Uterus (tissue), 4 donors: ENCODE measurements around the gene HLA-B. TPM values are rescaled to one million over a fixed set of nuclear protein-coding genes. Genes with fewer than 3 reads are reported as not detected.
"Not testable (repeated sequence)": the region's sequence is repeated elsewhere in the genome, so short reads cannot be mapped to it uniquely, and the experiment has no call there.

Experiments used
- DNase-seq, 2 donors: peaks; one replicate each; pipeline ENCODE4 v3.0.0-alpha.2; 2019 to 2020
- H3K27ac ChIP-seq, 2 donors: fragments of 200-600 bp; sonication (generic); 1 replicate in 1 of 2; 2 replicates in 1 of 2; pipeline ENCODE4 v1.5.1; 2016 to 2018
- H3K27me3 ChIP-seq, 2 donors: fragments of 200-600 bp; sonication (generic); one replicate each; pipeline ENCODE4 v1.5.1; 2018 to 2019; ENCODE audit warnings: control low read depth in 1 of 2
- H3K36me3 ChIP-seq, 2 donors: fragments of 200-600 bp; sonication (generic); one replicate each; pipeline ENCODE4 v1.5.1; 2019; ENCODE audit warnings: control low read depth in 1 of 2
- H3K4me1 ChIP-seq, 2 donors: fragments of 200-600 bp; sonication (generic); one replicate each; pipeline ENCODE4 v1.5.1; 2018 to 2019; ENCODE audit warnings: control low read depth in 1 of 2
- H3K4me3 ChIP-seq, 2 donors: fragments of 200-600 bp; sonication (generic); 1 replicate in 1 of 2; 2 replicates in 1 of 2; pipeline ENCODE4 v1.5.1; 2018 to 2019; ENCODE audit warnings: mild to moderate bottlenecking in 1 of 2
- H3K9me3 ChIP-seq, 2 donors: fragments of 200-600 bp; sonication (generic); one replicate each; pipeline ENCODE4 v1.5.1; 2019; ENCODE audit warnings: control low read depth in 1 of 2
- POLR2A ChIP-seq, 2 donors: fragments of 450-650 bp; IDR thresholded peaks; one replicate each; pipeline ENCODE4 v1.6.1; 2016; ENCODE audit warnings: antibody characterized with exemption in 2 of 2, mild to moderate bottlenecking in 1 of 2, moderate library complexity in 1 of 2
- intact Hi-C: fragments of 100-400 bp; cut with DNase I; formaldehyde crosslinking; loops from one replicate; pipeline ENCODE4 v1.15.1; 2023; ENCODE audit warnings: low total_unique reads
- total RNA-seq, 4 donors: library from RNA; depleted of rRNA in 3 of 4; stranded (reverse); fragments of >200 nt in 3 of 4; gene quantifications; one replicate each; pipeline versions ENCODE4 v1.1.0 to v1.2.4, GENCODE V29; 2014 to 2023
- TF ChIP-seq, protein P1 (sequence below), 4 experiments: fragments of 200-600 bp in 2 of 4; fragments of 450-650 bp in 2 of 4; sonication (generic) in 2 of 4; IDR thresholded peaks; one replicate each; pipeline ENCODE4 v1.5.1; 2016 to 2019; ENCODE audit warnings: antibody characterized with exemption in 4 of 4, mild to moderate bottlenecking in 2 of 4, moderate library complexity in 1 of 4
- donor health status: DM: yes; HTN: yes; CAD: no.

HLA-B gene
- total RNA-seq = 1,000 to 10,000 TPM in 1 of 4 donors, 100 to 1,000 TPM in 3; 134 to 1,272 (median 737) TPM

DNA sequence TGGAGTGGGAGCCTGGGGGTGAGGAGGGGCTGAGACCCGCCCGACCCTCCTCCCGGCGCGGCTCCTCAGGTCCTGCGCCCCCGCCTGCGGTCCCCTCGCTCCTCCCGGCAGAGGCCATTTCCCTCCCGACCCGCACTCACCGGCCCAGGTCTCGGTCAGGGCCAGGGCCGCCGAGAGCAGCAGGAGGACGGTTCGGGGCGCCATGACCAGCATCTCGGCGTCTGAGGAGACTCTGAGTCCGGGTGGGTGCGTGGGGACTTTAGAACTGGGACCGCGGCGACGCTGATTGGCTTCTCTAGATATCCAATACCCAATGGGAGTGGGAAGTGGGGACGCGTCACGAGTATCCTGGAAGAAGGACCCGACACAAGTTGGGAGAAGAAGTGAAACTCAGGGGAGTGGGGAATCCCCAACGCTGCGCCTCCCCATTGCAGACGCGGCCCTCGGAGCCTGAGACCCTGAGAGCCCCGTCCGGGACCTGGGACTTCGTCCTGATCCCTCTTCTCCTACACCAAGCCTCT lies at the start of gene HLA-B:
HLA-B (minus strand) TSS at position 234 of the 521 bp plus-strand sequence; CDS start at position 213, 21 bp downstream.
- H3K36me3 ChIP-seq = no peaks in the 10 kb centered on the region
- peak within 1 kb of the TSS; percentile 88 to 94 for H3K27ac ChIP-seq
- TF ChIP-seq POLR2A (IDR thresholded peaks at IDR 0.05) = peak in 1 of 2 donors; percentile 94
- TF ChIP-seq, protein P1, sequence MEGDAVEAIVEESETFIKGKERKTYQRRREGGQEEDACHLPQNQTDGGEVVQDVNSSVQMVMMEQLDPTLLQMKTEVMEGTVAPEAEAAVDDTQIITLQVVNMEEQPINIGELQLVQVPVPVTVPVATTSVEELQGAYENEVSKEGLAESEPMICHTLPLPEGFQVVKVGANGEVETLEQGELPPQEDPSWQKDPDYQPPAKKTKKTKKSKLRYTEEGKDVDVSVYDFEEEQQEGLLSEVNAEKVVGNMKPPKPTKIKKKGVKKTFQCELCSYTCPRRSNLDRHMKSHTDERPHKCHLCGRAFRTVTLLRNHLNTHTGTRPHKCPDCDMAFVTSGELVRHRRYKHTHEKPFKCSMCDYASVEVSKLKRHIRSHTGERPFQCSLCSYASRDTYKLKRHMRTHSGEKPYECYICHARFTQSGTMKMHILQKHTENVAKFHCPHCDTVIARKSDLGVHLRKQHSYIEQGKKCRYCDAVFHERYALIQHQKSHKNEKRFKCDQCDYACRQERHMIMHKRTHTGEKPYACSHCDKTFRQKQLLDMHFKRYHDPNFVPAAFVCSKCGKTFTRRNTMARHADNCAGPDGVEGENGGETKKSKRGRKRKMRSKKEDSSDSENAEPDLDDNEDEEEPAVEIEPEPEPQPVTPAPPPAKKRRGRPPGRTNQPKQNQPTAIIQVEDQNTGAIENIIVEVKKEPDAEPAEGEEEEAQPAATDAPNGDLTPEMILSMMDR (IDR thresholded peaks at IDR 0.05) = peak in 1 of 4 experiments; percentile 4
- no peaks in the 10 kb centered on the region for H3K4me1 ChIP-seq
- H3K4me3 ChIP-seq = peak within 1 kb of the TSS; percentile 67 to 85
- no peaks in the 10 kb centered on the region for H3K9me3 ChIP-seq
- DNase-seq = peak; percentile 89 to 92
- H3K27me3 ChIP-seq = no peaks in the 10 kb centered on the region
- intact Hi-C loops = loop anchor here (10.0 kb wide), 1 partner anchor 162 kb away; no protein-coding TSS in a partner anchor

DNA sequence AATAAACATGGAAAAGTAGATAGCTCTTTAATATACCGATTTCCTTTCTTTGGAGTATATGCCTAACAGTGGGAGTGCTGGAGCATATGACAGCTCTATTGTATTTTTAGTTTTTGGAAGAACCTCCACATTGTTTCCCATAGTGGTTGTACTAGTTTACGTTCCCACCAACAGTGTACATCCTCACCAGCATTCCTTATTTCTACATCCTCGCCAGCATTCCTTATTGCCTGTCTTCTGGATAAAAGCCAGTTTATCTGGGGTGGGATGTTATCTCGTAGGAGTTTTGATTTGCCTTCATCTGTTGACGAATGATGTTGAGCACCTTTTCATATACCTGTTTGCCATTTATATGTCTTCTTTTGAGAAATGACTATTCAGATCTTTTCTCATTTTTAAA lies 49.0 kb upstream of the HLA-B start:
- no peak for TF ChIP-seq POLR2A (IDR thresholded peaks at IDR 0.05)
- TF ChIP-seq, protein P1 (IDR thresholded peaks at IDR 0.05) = no peak
- H3K27ac ChIP-seq = no peak overlapping the region
- H3K36me3 ChIP-seq = no peaks in the 10 kb centered on the region
- no peaks in the 10 kb centered on the region for H3K9me3 ChIP-seq
- H3K4me3 ChIP-seq = no peak overlapping the region
- intact Hi-C loops = no loop called here
- no peak for DNase-seq
- peaks cover 3 to 10% of the 10 kb centered on the region in 2 donors for H3K4me1 ChIP-seq
- H3K27me3 ChIP-seq = no peaks in the 10 kb centered on the region

DNA sequence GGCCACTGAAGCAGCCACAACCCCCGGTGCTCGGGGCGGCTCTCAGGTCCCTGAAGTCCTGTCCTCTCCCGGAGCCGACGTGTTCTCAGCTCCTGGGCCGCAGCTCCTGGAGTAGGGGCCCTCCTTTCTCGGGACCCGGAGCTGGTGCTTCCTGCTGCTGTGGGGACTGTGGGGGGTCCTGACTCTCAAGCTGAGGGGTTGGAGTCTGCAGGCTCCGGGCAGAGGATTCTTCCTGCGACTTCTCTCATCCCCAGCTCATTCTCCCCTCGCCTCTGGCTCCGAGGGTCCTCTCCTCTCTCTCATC lies 47.0 kb upstream of the HLA-B start:
- H3K9me3 ChIP-seq, H3K36me3 ChIP-seq, DNase-seq, H3K27me3 ChIP-seq, intact Hi-C loops: not testable (repeated sequence)
- Histone ChIP-seq H3K4me3 (peak overlapping the region; percentile 74), H3K27ac (peak overlapping the region; percentile 96 to 99), H3K4me1 (peaks cover 3 to 10% of the 10 kb centered on the region in 2 donors)

DNA sequence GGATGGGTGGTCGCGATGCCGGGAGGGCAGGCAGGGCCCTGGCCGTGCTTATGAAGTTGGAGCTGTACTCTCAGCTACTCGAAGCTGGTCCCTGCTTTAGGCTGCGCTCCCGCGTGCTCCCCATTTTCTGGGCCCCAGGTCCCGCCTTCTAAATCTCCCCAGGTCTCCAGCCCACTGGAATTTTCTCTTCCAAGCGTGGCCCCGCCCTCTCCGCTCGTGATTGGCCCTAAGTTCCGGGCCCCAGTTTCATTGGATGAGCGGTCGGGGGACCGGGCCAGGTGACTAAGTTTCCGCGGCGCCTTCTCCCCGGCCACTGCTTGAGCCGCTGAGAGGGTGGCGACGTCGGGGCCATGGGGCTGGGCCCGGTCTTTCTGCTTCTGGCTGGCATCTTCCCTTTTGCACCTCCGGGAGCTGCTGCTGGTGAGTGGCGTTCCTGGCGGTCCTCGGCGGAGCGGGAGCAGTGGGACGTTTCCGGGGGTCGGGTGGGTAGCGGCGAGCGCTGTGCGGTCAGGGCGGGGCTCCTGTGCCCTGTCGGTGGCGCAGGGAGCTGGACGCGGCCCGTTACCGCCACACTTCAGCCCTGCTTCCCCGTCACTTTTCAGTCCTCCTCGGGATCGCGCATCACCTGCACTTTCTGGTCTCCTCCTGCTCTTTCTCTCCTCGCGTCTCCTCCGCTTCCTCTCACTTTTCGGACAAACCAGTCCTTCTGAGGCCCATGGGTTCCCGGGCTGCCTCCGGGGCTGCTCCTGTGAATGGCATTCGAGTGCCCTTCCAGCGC lies 46.5 kb upstream of the HLA-B start, which contains the start of gene MICA:
MICA (plus strand) TSS at position 313 of the 778 bp plus-strand sequence; CDS start at position 351, 38 bp downstream.
- H3K36me3 ChIP-seq = no peaks in the 10 kb centered on the region
- H3K27ac ChIP-seq = peak within 1 kb of the TSS; percentile 96 to 99
- H3K4me1 ChIP-seq = peaks cover 3 to 10% of the 10 kb centered on the region in 2 donors
- intact Hi-C loops = no loop called here
- H3K27me3 ChIP-seq = no peaks in the 10 kb centered on the region
- TF ChIP-seq POLR2A (IDR thresholded peaks at IDR 0.05) = peak; percentile 75 to 88
- TF ChIP-seq, protein P1 (IDR thresholded peaks at IDR 0.05) = peak in 2 of 4 experiments; percentile 14 to 37
- H3K4me3 ChIP-seq = peak within 1 kb of the TSS; percentile 74
- no peaks in the 10 kb centered on the region for H3K9me3 ChIP-seq
- DNase-seq = peak; percentile 90

DNA sequence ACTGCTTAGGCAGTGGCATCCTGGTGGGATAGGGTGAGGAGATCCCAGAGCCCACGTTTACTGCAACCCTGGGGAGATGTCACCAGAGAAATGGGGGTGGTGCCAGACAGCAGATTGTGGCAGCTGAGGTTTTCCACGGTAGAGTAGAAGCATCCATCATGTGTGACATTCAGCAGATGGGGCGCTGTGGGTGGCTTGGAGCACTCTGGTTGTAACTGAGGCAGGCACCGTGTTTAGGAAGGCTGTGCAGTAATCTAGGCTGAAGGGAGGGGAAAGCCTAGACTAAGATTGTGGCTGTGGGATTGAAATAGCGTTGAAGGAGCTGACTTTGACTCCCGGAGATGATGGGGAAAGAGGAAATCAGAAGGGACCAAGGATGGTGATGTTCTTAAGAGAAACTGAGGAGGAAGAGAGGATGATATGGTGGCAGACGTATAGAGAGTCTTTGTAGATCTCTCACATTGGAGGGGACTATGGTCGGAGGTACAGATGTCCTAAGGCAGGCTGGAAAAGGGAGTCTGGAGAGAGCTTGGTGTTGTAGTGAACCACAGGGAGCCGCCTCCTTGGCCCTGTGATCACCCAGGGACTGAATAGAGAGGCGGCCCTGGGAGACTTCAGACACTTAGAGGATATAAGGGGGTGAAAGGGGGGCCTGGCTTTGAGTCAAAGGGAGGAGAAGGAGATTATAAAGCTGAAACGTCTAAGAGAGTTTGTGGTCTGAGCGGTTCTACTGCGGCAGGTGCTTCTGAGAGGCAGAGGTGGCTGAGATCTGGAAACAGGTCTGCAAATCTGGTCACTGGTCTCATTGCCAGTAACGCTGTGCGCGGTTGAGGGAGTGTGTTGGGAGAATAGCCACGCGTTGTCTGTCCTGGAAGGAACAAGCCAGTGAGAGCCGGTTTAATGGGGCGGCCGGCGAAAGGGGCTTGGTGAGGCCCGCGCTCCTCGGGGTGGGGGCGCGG lies 45.6 kb upstream of the HLA-B start:
- Histone ChIP-seq H3K4me1 (peaks cover 4 to 10% of the 10 kb centered on the region in 2 donors), H3K27me3 (no peaks in the 10 kb centered on the region), H3K27ac (peak overlapping the region; percentile 96 to 99), H3K36me3 (no peaks in the 10 kb centered on the region), H3K4me3 (peak overlapping the region; percentile 74), H3K9me3 (no peaks in the 10 kb centered on the region)
- TF ChIP-seq, protein P1 (IDR thresholded peaks at IDR 0.05) = no peak
- TF ChIP-seq POLR2A (IDR thresholded peaks at IDR 0.05) = no peak
- intact Hi-C loops = no loop called here
- DNase-seq = no peak
